ENCODE measurements around the gene WDR33. TPM values are rescaled to one million over a fixed set of nuclear protein-coding genes. Genes with fewer than 3 reads are reported as not detected.

WDR33 gene
- total and polyA plus RNA-seq, 4 donors: 8.2 to 37.5 (median 22.4) TPM

- no peak for DNase-seq (ENCODE audit: low spot score)
- H3K27ac ChIP-seq (ENCODE audit: low read depth in 1 of 2, low read length in 2 of 2): no peak overlapping the region
- peaks cover 8 to 25% (median 18%) of the 10 kb centered on the region in 4 donors for H3K4me1 ChIP-seq (ENCODE audit: control insufficient read depth in 4 of 4, insufficient read depth in 4 of 4, low read length in 3 of 4)
- H3K9ac ChIP-seq (ENCODE audit: low read depth in 1 of 2, low read length in 2 of 2): no peak overlapping the region
- H3K9me3 ChIP-seq (ENCODE audit: control insufficient read depth in 4 of 4, low read length in 3 of 4): no peaks in the 10 kb centered on the region
- H3K4me3 ChIP-seq (ENCODE audit: low read depth in 1 of 3, low read length in 3 of 3): no peak overlapping the region
- H3K27me3 ChIP-seq (ENCODE audit: control insufficient read depth in 4 of 4, insufficient read depth in 4 of 4, low read length in 3 of 4): no peaks in the 10 kb centered on the region
- 94% methylated on average over 9 of the region's 9 CpGs for WGBS
- peaks cover 5 to 24% (median 21%) of the 10 kb centered on the region in 4 donors for H3K36me3 ChIP-seq (ENCODE audit: control insufficient read depth in 4 of 4, insufficient read depth in 3 of 4, low read depth in 1 of 4, low read length in 3 of 4)
- TF ChIP-seq FOXA1 (IDR thresholded peaks at IDR 0.05) (no peak), HNF4A (conservative IDR thresholded peaks at IDR 0.05) (no peak), RAD21 (IDR thresholded peaks at IDR 0.05) (no peak), JUND (IDR thresholded peaks at IDR 0.05) (no peak), RXRA (IDR thresholded peaks at IDR 0.05) (no peak), FOXA2 (IDR thresholded peaks at IDR 0.05) (no peak), HNF4G (IDR thresholded peaks at IDR 0.05) (no peak), GABPA (IDR thresholded peaks at IDR 0.05 in 1 of 2, conservative IDR thresholded peaks at IDR 0.05 in 1 of 2) (no peak), MAX (IDR thresholded peaks at IDR 0.05) (no peak)
- TF ChIP-seq, protein P1, sequence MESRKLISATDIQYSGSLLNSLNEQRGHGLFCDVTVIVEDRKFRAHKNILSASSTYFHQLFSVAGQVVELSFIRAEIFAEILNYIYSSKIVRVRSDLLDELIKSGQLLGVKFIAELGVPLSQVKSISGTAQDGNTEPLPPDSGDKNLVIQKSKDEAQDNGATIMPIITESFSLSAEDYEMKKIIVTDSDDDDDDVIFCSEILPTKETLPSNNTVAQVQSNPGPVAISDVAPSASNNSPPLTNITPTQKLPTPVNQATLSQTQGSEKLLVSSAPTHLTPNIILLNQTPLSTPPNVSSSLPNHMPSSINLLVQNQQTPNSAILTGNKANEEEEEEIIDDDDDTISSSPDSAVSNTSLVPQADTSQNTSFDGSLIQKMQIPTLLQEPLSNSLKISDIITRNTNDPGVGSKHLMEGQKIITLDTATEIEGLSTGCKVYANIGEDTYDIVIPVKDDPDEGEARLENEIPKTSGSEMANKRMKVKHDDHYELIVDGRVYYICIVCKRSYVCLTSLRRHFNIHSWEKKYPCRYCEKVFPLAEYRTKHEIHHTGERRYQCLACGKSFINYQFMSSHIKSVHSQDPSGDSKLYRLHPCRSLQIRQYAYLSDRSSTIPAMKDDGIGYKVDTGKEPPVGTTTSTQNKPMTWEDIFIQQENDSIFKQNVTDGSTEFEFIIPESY (IDR thresholded peaks at IDR 0.05): no peak
- TF ChIP-seq, protein P2, sequence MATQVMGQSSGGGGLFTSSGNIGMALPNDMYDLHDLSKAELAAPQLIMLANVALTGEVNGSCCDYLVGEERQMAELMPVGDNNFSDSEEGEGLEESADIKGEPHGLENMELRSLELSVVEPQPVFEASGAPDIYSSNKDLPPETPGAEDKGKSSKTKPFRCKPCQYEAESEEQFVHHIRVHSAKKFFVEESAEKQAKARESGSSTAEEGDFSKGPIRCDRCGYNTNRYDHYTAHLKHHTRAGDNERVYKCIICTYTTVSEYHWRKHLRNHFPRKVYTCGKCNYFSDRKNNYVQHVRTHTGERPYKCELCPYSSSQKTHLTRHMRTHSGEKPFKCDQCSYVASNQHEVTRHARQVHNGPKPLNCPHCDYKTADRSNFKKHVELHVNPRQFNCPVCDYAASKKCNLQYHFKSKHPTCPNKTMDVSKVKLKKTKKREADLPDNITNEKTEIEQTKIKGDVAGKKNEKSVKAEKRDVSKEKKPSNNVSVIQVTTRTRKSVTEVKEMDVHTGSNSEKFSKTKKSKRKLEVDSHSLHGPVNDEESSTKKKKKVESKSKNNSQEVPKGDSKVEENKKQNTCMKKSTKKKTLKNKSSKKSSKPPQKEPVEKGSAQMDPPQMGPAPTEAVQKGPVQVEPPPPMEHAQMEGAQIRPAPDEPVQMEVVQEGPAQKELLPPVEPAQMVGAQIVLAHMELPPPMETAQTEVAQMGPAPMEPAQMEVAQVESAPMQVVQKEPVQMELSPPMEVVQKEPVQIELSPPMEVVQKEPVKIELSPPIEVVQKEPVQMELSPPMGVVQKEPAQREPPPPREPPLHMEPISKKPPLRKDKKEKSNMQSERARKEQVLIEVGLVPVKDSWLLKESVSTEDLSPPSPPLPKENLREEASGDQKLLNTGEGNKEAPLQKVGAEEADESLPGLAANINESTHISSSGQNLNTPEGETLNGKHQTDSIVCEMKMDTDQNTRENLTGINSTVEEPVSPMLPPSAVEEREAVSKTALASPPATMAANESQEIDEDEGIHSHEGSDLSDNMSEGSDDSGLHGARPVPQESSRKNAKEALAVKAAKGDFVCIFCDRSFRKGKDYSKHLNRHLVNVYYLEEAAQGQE (IDR thresholded peaks at IDR 0.05): no peak
These were observed 102.9 kb downstream of the WDR33 start for GRCh38 chr2:127707890-127708648.

GRCh38 chr2:127706215-127706990 is 104.6 kb downstream of the WDR33 start:
- no peak overlapping the region for H3K4me3 ChIP-seq (ENCODE audit: low read depth in 1 of 3, low read length in 3 of 3)
- no peak for DNase-seq (ENCODE audit: low spot score)
- peaks cover 10 to 32% (median 23%) of the 10 kb centered on the region in 4 donors for H3K4me1 ChIP-seq (ENCODE audit: control insufficient read depth in 4 of 4, insufficient read depth in 4 of 4, low read length in 3 of 4)
- H3K27me3 ChIP-seq (ENCODE audit: control insufficient read depth in 4 of 4, insufficient read depth in 4 of 4, low read length in 3 of 4): no peaks in the 10 kb centered on the region
- H3K27ac ChIP-seq (ENCODE audit: low read depth in 1 of 2, low read length in 2 of 2): peak overlapping the region in 1 of 2 donors; percentile 67
- H3K36me3 ChIP-seq (ENCODE audit: control insufficient read depth in 4 of 4, insufficient read depth in 3 of 4, low read depth in 1 of 4, low read length in 3 of 4): peaks cover 5 to 24% (median 21%) of the 10 kb centered on the region in 4 donors
- H3K9ac ChIP-seq (ENCODE audit: low read depth in 1 of 2, low read length in 2 of 2): no peak overlapping the region
- WGBS: 91% methylated on average over 14 of the region's 14 CpGs
- H3K9me3 ChIP-seq (ENCODE audit: control insufficient read depth in 4 of 4, low read length in 3 of 4): no peaks in the 10 kb centered on the region
- TF ChIP-seq, protein P1 (IDR thresholded peaks at IDR 0.05): no peak
- TF ChIP-seq JUND (IDR thresholded peaks at IDR 0.05): no peak
- TF ChIP-seq, protein P3, sequence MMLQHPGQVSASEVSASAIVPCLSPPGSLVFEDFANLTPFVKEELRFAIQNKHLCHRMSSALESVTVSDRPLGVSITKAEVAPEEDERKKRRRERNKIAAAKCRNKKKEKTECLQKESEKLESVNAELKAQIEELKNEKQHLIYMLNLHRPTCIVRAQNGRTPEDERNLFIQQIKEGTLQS (IDR thresholded peaks at IDR 0.05): no peak
- TF ChIP-seq NR2F2 (IDR thresholded peaks at IDR 0.05): no peak
- TF ChIP-seq CTCF (IDR thresholded peaks at IDR 0.05; ENCODE audit: low read depth, low read length, missing input control): no peak
- TF ChIP-seq, protein P2 (IDR thresholded peaks at IDR 0.05): no peak
- no peak for TF ChIP-seq SP1 (IDR thresholded peaks at IDR 0.05)
- no peak for TF ChIP-seq RAD21 (IDR thresholded peaks at IDR 0.05)
- TF ChIP-seq GABPA (IDR thresholded peaks at IDR 0.05 in 1 of 2, conservative IDR thresholded peaks at IDR 0.05 in 1 of 2): no peak
- no peak for TF ChIP-seq FOXA1 (IDR thresholded peaks at IDR 0.05)

Measured in liver (tissue), 9 donors.